GM12878 (cell line): Measurements from ENCODE around the gene PATZ1. TPM values are rescaled to one million over a fixed set of nuclear protein-coding genes. Genes with fewer than 3 reads are reported as not detected.
A peak's percentile ranks its signal among the peaks of the same experiment; 100 is the strongest.

Experiments used
- BCL11A ChIP-seq: IDR thresholded peaks from 2 replicates; pipeline ENCODE4 v1.6.1; 2011; ENCODE audit warnings: low read depth, low read length
- CUX1 ChIP-seq: IDR thresholded peaks from 2 replicates; pipeline ENCODE4 v1.6.1; 2012; ENCODE audit warnings: improper control_type of control experiment, low read depth, low read length; ENCODE audit not compliant: insufficient replicate concordance
- DPF2 ChIP-seq: fragments of 450-650 bp; IDR thresholded peaks from 2 replicates; pipeline ENCODE4 v1.6.1; 2017; ENCODE audit warnings: mild to moderate bottlenecking
- ETV6 ChIP-seq, 2 experiments: fragments of 450-650 bp in 1 of 2; IDR thresholded peaks in 1 of 2; conservative IDR thresholded peaks in 1 of 2; 2 replicates each; pipeline ENCODE4 v1.6.1; 2014; ENCODE audit warnings: antibody characterized with exemption in 1 of 2, borderline replicate concordance in 1 of 2, low read depth in 1 of 2, mild to moderate bottlenecking in 1 of 2, moderate library complexity in 1 of 2
- HDGF ChIP-seq: fragments of 450-650 bp; IDR thresholded peaks from 2 replicates; pipeline ENCODE4 v1.6.1; 2016; ENCODE audit warnings: antibody characterized with exemption
- HSF1 ChIP-seq: fragments of 150-350 bp; IDR thresholded peaks from 2 replicates; pipeline ENCODE4 v1.6.1; 2014; ENCODE audit warnings: mild to moderate bottlenecking, low read depth, low read length
- KAT2A ChIP-seq: conservative IDR thresholded peaks from 2 replicates; pipeline ENCODE4 v1.6.1; 2011; ENCODE audit warnings: low read depth, low read length; ENCODE audit not compliant: control insufficient read depth
- NBN ChIP-seq: fragments of 450-650 bp; IDR thresholded peaks from 2 replicates; pipeline ENCODE4 v1.6.1; 2016
- NR2C1 ChIP-seq: fragments of 450-650 bp; IDR thresholded peaks from 2 replicates; pipeline ENCODE4 v1.6.1; 2017; ENCODE audit warnings: antibody characterized with exemption, mild to moderate bottlenecking, moderate library complexity
- POLR2AphosphoS2 ChIP-seq: IDR thresholded peaks from 2 replicates; pipeline ENCODE4 v1.6.1; 2011; ENCODE audit warnings: low read depth, mild to moderate bottlenecking, low read length, improper control_type of control experiment, moderate library complexity
- RB1 ChIP-seq: fragments of 450-650 bp; formaldehyde crosslinking; IDR thresholded peaks from 2 replicates; pipeline ENCODE4 v1.6.1; 2017; ENCODE audit warnings: mild to moderate bottlenecking, borderline replicate concordance
- SMARCA5 ChIP-seq: fragments of 450-650 bp; IDR thresholded peaks from 2 replicates; pipeline ENCODE4 v1.6.1; 2017; ENCODE audit warnings: mild to moderate bottlenecking
- TARDBP ChIP-seq: IDR thresholded peaks from 2 replicates; pipeline ENCODE4 v1.6.1; 2016; ENCODE audit warnings: borderline replicate concordance
- TCF12 ChIP-seq: IDR thresholded peaks from 2 replicates; pipeline ENCODE4 v1.6.1; 2011; ENCODE audit warnings: low read depth, mild to moderate bottlenecking, low read length
- YY1 ChIP-seq: IDR thresholded peaks from 2 replicates; pipeline ENCODE4 v1.6.1; 2011; ENCODE audit warnings: low read depth, mild to moderate bottlenecking, low read length
- ZNF274 ChIP-seq: IDR thresholded peaks from one replicate; pipeline ENCODE4 v1.8.0; 2011; ENCODE audit not compliant: insufficient read length, insufficient read depth
- ZZZ3 ChIP-seq: IDR thresholded peaks from 2 replicates; pipeline ENCODE4 v1.6.1; 2011; ENCODE audit warnings: low read depth; ENCODE audit not compliant: control insufficient read depth, insufficient read length
- polyA plus RNA-seq, 11 experiments: library from polyadenylated mRNA; depleted of rRNA in 4 of 11; unstranded in 6 of 11; stranded (reverse) in 5 of 11; fragments of >200 nt; fragmentation: Nextera tagmentation in 4 of 11; fragmentation: Illumina TruSeq in 1 of 11; extraction: Ambion mirVana in 4 of 11; extraction: Trizol in 1 of 11; gene quantifications; 1 replicate in 1 of 11; 2 replicates in 10 of 11; pipeline versions ENCODE4 v1.2.1 to v1.2.3, GENCODE V29; 2011 to 2016; ENCODE audit warnings: inconsistent platforms in 2 of 11, missing spikeins in 2 of 11, low read depth in 1 of 11
- total RNA-seq, 4 experiments: library from RNA; depleted of rRNA in 3 of 4; stranded (reverse); fragments of >200 nt in 3 of 4; fragmentation: Illumina TruSeq in 1 of 4; extraction: Trizol in 1 of 4; gene quantifications; 2 replicates each; pipeline versions ENCODE4 v1.2.1 to v1.2.3, GENCODE V29; 2013 to 2021
- TF ChIP-seq, protein P1 (sequence below): fragments of 450-650 bp; formaldehyde crosslinking; IDR thresholded peaks from 2 replicates; pipeline ENCODE4 v1.5.0; 2022; ENCODE audit warnings: mild to moderate bottlenecking, missing genetic modification characterization
- TF ChIP-seq, protein P2 (sequence below): fragments of 450-650 bp; IDR thresholded peaks from 2 replicates; pipeline ENCODE4 v1.6.1; 2017; ENCODE audit warnings: borderline replicate concordance

Gene PATZ1
- total and polyA plus RNA-seq, 10 of the 15 experiments (the other 5 are each of a cell fraction or from before 2014, with no cell fraction given) = 3.6 to 32.7 (median 13.9) TPM

DNA sequence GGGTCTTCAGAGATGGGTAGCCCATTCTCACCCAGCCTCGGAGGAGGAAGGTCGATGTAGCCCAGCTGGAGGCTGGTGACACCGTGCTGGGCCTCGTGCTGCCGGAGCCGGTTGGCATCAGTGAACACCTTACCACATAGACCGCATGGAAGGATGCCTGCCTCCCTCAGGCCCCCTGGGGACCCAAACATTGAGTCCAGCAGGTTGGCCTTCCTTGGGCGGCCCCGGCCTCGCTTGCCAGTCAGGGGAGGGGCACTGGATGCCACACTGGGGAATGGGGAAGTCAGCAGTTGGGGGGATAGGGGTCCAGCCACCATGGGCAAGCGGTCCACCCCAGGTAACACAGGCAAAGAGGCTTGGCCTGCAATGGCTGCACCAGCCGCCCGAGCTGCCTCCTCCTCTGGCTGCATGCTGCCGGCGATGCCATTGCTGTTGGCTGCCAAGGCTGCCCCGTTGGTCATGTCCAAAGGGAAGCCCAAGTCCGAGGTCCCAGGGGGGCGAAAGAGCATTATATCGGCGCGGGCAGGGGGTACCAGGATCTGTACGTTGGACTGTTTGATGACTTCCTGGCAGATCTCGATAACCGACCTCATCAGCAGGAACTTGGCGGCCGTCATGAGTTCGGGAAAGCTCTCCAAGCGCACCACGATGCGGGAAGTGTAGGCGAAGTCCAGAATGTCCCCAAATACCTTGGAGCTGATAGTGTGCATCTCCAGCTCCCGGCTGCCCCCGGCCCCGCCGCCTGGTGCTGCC lies 1.4 kb downstream of the PATZ1 start (continued):
- TF ChIP-seq ZZZ3 (no peak), POLR2AphosphoS2 (peak; percentile 39; the same call in 1 of the 2 replicates), HSF1 (no peak), NR2C1 (no peak), TCF12 (0 out of 2 replicates have a peak, but pooled peaks have one; percentile 15), KAT2A (no peak), DPF2 (no peak), YY1 (0 out of 2 replicates have a peak, but pooled peaks have one; percentile 44), CUX1 (no peak), BCL11A (0 out of 2 replicates have a peak, but pooled peaks have one; percentile 7), NBN (no peak), ZNF274 (no peak), RB1 (no peak), HDGF (peak; percentile 60; the same call in 1 of the 2 replicates), SMARCA5 (no peak), TARDBP (no peak), ETV6 (conservative IDR thresholded peaks at IDR 0.05 in 1 of 2, IDR thresholded peaks at IDR 0.05 in 1 of 2; ENCODE audit: borderline replicate concordance in 1 of 2, low read depth in 1 of 2) (no peak)
- TF ChIP-seq, protein P1, sequence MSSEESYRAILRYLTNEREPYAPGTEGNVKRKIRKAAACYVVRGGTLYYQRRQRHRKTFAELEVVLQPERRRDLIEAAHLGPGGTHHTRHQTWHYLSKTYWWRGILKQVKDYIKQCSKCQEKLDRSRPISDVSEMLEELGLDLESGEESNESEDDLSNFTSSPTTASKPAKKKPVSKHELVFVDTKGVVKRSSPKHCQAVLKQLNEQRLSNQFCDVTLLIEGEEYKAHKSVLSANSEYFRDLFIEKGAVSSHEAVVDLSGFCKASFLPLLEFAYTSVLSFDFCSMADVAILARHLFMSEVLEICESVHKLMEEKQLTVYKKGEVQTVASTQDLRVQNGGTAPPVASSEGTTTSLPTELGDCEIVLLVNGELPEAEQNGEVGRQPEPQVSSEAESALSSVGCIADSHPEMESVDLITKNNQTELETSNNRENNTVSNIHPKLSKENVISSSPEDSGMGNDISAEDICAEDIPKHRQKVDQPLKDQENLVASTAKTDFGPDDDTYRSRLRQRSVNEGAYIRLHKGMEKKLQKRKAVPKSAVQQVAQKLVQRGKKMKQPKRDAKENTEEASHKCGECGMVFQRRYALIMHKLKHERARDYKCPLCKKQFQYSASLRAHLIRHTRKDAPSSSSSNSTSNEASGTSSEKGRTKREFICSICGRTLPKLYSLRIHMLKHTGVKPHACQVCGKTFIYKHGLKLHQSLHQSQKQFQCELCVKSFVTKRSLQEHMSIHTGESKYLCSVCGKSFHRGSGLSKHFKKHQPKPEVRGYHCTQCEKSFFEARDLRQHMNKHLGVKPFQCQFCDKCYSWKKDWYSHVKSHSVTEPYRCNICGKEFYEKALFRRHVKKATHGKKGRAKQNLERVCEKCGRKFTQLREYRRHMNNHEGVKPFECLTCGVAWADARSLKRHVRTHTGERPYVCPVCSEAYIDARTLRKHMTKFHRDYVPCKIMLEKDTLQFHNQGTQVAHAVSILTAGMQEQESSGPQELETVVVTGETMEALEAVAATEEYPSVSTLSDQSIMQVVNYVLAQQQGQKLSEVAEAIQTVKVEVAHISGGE (CRISPR knock-in tag) = no peak
- TF ChIP-seq, protein P2, sequence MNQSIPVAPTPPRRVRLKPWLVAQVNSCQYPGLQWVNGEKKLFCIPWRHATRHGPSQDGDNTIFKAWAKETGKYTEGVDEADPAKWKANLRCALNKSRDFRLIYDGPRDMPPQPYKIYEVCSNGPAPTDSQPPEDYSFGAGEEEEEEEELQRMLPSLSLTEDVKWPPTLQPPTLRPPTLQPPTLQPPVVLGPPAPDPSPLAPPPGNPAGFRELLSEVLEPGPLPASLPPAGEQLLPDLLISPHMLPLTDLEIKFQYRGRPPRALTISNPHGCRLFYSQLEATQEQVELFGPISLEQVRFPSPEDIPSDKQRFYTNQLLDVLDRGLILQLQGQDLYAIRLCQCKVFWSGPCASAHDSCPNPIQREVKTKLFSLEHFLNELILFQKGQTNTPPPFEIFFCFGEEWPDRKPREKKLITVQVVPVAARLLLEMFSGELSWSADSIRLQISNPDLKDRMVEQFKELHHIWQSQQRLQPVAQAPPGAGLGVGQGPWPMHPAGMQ = no peak
